ENCODE measurements around the gene HMGXB4.

GRCh38 chr22:35264986-35265385 lies 7.7 kb downstream of the HMGXB4 start:
- TF ChIP-seq POLR2A (IDR thresholded peaks at IDR 0.05): no peak
- TF ChIP-seq CTCF (IDR thresholded peaks at IDR 0.05): no peak
